Measurements from ENCODE around the gene SPARC.

Gene SPARC

GRCh38 chr5:151628112-151628823 lies 58.4 kb downstream of the SPARC start:
- no peak overlapping the region for H3K27ac ChIP-seq
- no peak for DNase-seq
- H3K36me3 ChIP-seq (replicated peaks) = no peaks in the 10 kb centered on the region
- no peak overlapping the region for H3K4me3 ChIP-seq (ENCODE audit: low read depth, low read length)
- no peaks in the 10 kb centered on the region for H3K27me3 ChIP-seq (replicated peaks)
- in situ Hi-C loops (cut with HindIII; ENCODE audit: low pct_ligation_motif_present, low sequenced_read_pairs) = no loop called here
- no peak for TF ChIP-seq CTCF (IDR thresholded peaks at IDR 0.05; ENCODE audit: low read depth, low read length, missing control alignments)

- Histone ChIP-seq H3K27ac (no peak overlapping the region), H3K36me3 (replicated peaks) (no peaks in the 10 kb centered on the region), H3K4me3 (ENCODE audit: low read depth, low read length) (no peak overlapping the region), H3K27me3 (replicated peaks) (no peaks in the 10 kb centered on the region)
- peak; percentile 30 for DNase-seq
- TF ChIP-seq CTCF (IDR thresholded peaks at IDR 0.05; ENCODE audit: low read depth, low read length, missing control alignments) = no peak
- in situ Hi-C loops (cut with HindIII; ENCODE audit: low pct_ligation_motif_present, low sequenced_read_pairs) = no loop called here
Observed at GRCh38 chr5:151627650-151628049, 59.1 kb downstream of the SPARC start.

GRCh38 chr5:151625285-151625684 lies 61.4 kb downstream of the SPARC start:
- Histone ChIP-seq H3K27me3 (replicated peaks) (peaks cover 2% of the 10 kb centered on the region), H3K4me3 (ENCODE audit: low read depth, low read length) (no peak overlapping the region), H3K27ac (no peak overlapping the region), H3K36me3 (replicated peaks) (no peaks in the 10 kb centered on the region)
- DNase-seq = no peak
- in situ Hi-C loops (cut with HindIII; ENCODE audit: low pct_ligation_motif_present, low sequenced_read_pairs) = no loop called here
- TF ChIP-seq CTCF (IDR thresholded peaks at IDR 0.05; ENCODE audit: low read depth, low read length, missing control alignments) = no peak

GRCh38 chr5:151624476-151624875 lies 62.2 kb downstream of the SPARC start:
- DNase-seq = no peak
- Histone ChIP-seq H3K36me3 (replicated peaks) (no peaks in the 10 kb centered on the region), H3K27me3 (replicated peaks) (peaks cover 2% of the 10 kb centered on the region), H3K4me3 (ENCODE audit: low read depth, low read length) (no peak overlapping the region), H3K27ac (no peak overlapping the region)
- no peak for TF ChIP-seq CTCF (IDR thresholded peaks at IDR 0.05; ENCODE audit: low read depth, low read length, missing control alignments)
- in situ Hi-C loops (cut with HindIII; ENCODE audit: low pct_ligation_motif_present, low sequenced_read_pairs) = no loop called here

GRCh38 chr5:151622367-151623088 lies 64.2 kb downstream of the SPARC start:
- in situ Hi-C loops (cut with HindIII; ENCODE audit: low pct_ligation_motif_present, low sequenced_read_pairs) = no loop called here

More at GRCh38 chr5:151622367-151623088, 64.2 kb downstream of the SPARC start:
- H3K27ac ChIP-seq = no peak overlapping the region
- H3K27me3 ChIP-seq (replicated peaks) = peaks cover 2% of the 10 kb centered on the region
- TF ChIP-seq CTCF (IDR thresholded peaks at IDR 0.05; ENCODE audit: low read depth, low read length, missing control alignments) = no peak
- H3K4me3 ChIP-seq (ENCODE audit: low read depth, low read length) = no peak overlapping the region
- H3K36me3 ChIP-seq (replicated peaks) = no peaks in the 10 kb centered on the region
- DNase-seq = no peak

All from brain microvascular endothelial cell (primary cell).